Right lobe of liver (tissue), 4 donors: ENCODE measurements around the gene POFUT2.

Experiments used
- CTCF ChIP-seq, 4 donors: fragments of 200-600 bp in 3 of 4; fragments of 450-650 bp in 1 of 4; IDR thresholded peaks; one replicate each; pipeline versions ENCODE4 v1.5.1 to v1.8.0; 2016 to 2022; ENCODE audit warnings: antibody characterized with exemption in 4 of 4, mild to moderate bottlenecking in 2 of 4
- POLR2A ChIP-seq: fragments of 450-650 bp; IDR thresholded peaks from one replicate; pipeline ENCODE4 v1.6.1; 2017; ENCODE audit warnings: antibody characterized with exemption, mild to moderate bottlenecking
- donor health status: DM: no; HTN: no; CAD: no.
- donor health status: DM: no; HTN: no; CAD: no.
- donor health status: DM: no; HTN: yes; CAD: no.

GRCh38 chr21:45267390-45267760 is 20.3 kb downstream of the POFUT2 start:
- TF ChIP-seq CTCF (IDR thresholded peaks at IDR 0.05) (no peak), POLR2A (no peak)
